ENCODE data around the gene ADAM33.

The ADAM33 gene

DNA sequence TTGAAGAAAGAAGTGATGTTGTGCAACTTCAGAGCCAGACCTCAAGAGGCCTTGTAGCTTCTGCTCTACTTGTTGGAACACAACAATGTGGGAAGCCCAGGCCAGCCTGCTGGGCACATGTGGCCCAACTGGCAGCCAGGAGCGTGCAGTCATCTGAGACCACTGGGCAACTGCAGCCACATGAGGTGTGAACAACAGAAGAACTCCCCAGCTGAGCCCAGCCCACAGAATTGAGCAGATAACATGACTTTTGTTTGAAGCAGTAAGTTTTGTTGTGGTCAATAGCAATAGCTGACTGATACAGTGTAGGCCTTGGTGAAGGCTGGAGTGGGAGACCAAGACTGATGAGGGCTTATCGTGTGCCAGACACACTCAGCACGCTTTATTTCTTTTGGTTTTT is 8.6 kb upstream of the ADAM33 start:
- Histone ChIP-seq H3K4me3 (no peak overlapping the region), H3K36me3 (replicated peaks) (no peaks in the 10 kb centered on the region), H3K4me1 (no peaks in the 10 kb centered on the region), H3K9me3 (no peaks in the 10 kb centered on the region), H3K27me3 (ENCODE audit: low read depth) (no peaks in the 10 kb centered on the region)
- DNase-seq (ENCODE audit: low spot score in 2 of 2): no peak
- in situ Hi-C loops (cut with MboI; ENCODE audit: low sequenced_read_pairs): no loop called here

DNA sequence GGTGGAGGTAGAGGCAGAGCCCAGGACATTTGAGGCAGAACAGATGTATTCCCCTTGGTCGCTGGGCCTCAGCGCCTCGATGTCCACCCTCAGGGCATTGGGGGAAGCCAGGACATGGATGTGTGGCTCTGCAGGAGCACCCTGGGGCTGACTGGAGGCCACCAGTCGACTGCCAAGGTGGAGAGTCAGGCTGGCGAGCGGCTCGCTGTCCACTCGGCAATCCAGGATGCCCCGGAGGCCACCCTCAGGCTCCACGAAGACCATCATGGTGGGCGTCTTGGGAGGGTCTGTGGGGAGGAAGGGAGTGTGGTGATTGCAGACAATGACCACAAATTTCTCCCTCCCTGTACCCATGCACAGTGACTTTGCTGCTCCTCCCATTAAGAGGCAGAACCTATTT is 8.2 kb upstream of the ADAM33 start:
- in situ Hi-C loops (cut with MboI; ENCODE audit: low sequenced_read_pairs): no loop called here
- H3K4me3 ChIP-seq: no peak overlapping the region
- H3K27me3 ChIP-seq (ENCODE audit: low read depth): no peaks in the 10 kb centered on the region
- H3K4me1 ChIP-seq: peaks cover under 1% of the 10 kb centered on the region
- H3K36me3 ChIP-seq (replicated peaks): no peaks in the 10 kb centered on the region
- DNase-seq (ENCODE audit: low spot score in 2 of 2): no peak
- no peaks in the 10 kb centered on the region for H3K9me3 ChIP-seq

DNA sequence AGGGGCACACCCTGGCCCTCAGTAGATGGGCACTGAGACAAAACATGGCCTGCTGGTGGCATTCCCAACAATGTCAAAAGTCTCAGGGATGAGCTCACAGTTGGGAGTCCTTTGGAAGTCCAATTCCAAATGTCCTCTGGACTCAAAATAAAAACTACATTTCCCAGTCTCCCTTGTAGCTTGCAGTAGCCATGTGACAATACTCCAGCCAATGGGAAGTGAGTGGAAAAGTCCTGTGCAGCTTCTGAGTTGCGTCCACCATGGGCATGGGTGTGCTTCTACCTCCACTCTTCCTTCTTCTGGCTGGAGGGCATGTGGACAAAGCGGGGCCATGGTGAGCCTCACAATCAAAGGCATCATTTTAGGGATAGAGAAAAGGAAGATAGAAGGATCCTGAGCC is 5.8 kb upstream of the ADAM33 start:
- Histone ChIP-seq H3K4me1 (peaks cover 13% of the 10 kb centered on the region), H3K36me3 (replicated peaks) (no peaks in the 10 kb centered on the region), H3K4me3 (no peak overlapping the region), H3K9me3 (no peaks in the 10 kb centered on the region), H3K27me3 (ENCODE audit: low read depth) (no peaks in the 10 kb centered on the region)
- DNase-seq (ENCODE audit: low spot score in 2 of 2): peak; percentile 32 to 51
- in situ Hi-C loops (cut with MboI; ENCODE audit: low sequenced_read_pairs): no loop called here

DNA sequence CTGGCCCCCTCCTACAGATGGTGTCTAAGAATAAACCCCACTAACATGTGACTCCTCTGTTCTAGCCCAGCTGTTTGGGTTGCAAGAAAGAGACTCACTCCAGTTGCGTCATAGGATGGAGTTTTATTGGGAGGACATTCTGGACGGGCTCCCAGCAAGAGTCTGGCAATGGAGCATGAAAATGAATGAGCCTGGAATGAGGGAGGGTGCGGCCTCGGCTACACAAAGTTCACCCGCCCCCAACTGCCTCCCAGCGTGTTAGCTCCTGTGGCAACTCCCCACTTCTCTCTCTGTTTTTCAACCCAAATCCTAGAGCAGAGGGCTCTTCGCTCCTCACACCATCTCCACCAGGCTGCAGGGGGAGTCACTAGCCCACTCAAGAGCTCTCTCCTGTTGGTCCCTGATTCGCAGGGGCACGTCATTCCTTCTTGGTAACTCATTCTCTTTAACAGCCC is 5.1 kb upstream of the ADAM33 start:
- no peaks in the 10 kb centered on the region for H3K27me3 ChIP-seq (ENCODE audit: low read depth)
- no peaks in the 10 kb centered on the region for H3K36me3 ChIP-seq (replicated peaks)
- H3K4me1 ChIP-seq: peaks cover 13% of the 10 kb centered on the region
- no peak for DNase-seq (ENCODE audit: low spot score in 2 of 2)
- no peak overlapping the region for H3K4me3 ChIP-seq
- in situ Hi-C loops (cut with MboI; ENCODE audit: low sequenced_read_pairs): no loop called here
- H3K9me3 ChIP-seq: no peaks in the 10 kb centered on the region

DNA sequence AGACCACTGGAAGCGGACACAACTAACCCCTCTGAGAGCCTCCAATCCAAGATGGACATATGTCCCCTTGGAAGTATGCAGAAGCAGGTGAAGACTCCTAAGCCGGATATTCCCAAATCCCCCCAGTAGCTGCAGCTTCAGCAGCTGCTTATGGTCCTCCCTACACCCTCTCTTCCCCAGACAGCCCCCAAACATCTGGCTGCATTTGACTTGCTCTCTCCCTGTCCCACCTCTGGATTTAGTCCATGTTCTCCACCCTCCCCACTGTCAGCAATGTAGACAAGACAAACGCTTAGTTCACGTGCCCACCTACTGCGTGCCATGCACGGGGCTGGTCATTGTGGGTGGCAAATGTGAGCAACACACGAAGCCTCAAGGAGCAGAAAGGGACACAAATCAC is 4.6 kb upstream of the ADAM33 start:
- in situ Hi-C loops (cut with MboI; ENCODE audit: low sequenced_read_pairs): no loop called here

DNA sequence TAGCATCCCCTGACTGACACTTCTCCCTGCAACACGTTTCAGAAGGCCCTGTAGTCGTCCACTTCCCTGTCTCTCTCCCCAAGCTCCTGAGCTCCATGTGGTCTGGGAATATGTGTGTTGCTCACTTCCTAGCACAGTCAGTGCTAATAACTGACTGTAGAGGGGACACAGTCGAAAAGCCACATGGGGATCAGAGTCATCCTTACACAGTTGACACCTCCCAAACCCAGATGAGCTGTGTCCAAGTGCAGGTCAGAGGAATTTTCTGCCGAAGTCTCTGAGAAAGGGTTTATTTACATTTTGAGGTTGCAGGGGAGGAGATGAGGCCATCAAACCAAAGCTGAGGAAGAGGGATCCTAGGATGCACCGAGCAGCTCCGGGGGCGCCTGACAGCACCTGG is 3.5 kb upstream of the ADAM33 start:
- in situ Hi-C loops (cut with MboI; ENCODE audit: low sequenced_read_pairs): no loop called here
- Histone ChIP-seq H3K4me1 (peaks cover 13% of the 10 kb centered on the region), H3K36me3 (replicated peaks) (no peaks in the 10 kb centered on the region), H3K9me3 (no peaks in the 10 kb centered on the region), H3K4me3 (no peak overlapping the region), H3K27me3 (ENCODE audit: low read depth) (no peaks in the 10 kb centered on the region)
- no peak for DNase-seq (ENCODE audit: low spot score in 2 of 2)

More for the DNA sequence above, 4.6 kb upstream of the ADAM33 start:
- Histone ChIP-seq H3K4me3 (no peak overlapping the region), H3K9me3 (no peaks in the 10 kb centered on the region), H3K4me1 (peaks cover 13% of the 10 kb centered on the region), H3K27me3 (ENCODE audit: low read depth) (no peaks in the 10 kb centered on the region), H3K36me3 (replicated peaks) (no peaks in the 10 kb centered on the region)
- no peak for DNase-seq (ENCODE audit: low spot score in 2 of 2)

DNA sequence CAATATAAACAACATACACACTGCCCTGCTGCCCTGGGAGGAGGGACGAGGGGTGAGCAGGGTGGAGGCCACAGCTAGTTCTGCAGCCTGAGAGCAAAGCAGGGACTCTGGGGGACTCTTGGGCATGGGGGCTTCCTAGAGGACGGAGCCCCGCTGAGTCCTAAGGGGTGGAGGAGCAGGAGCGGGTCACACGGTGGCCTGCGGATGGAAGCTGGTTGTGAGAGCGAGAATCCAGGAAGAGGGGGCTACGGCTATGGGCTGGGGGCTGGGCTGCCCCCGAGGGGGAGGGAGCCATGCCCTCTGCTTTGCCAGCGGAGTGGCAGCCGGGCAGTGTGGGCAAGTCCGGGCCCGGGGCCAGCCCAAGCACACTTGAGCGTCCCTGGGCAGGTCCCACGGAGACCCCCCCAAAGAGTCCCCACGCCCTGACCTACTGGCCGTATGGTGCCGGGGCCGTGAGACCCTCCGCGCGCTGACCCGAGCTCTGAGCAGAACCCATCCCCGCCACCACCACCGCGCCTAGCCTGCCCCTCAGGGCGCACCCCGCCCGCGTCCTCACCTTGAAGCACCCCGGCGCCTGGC is 369 bp downstream of the ADAM33 start:
- Histone ChIP-seq H3K9me3 (no peaks in the 10 kb centered on the region), H3K4me3 (no peak overlapping the region), H3K4me1 (peaks cover 13% of the 10 kb centered on the region), H3K36me3 (replicated peaks) (no peaks in the 10 kb centered on the region), H3K27me3 (ENCODE audit: low read depth) (no peaks in the 10 kb centered on the region)
- no peak for DNase-seq (ENCODE audit: low spot score in 2 of 2)
- in situ Hi-C loops (cut with MboI; ENCODE audit: low sequenced_read_pairs): no loop called here

DNA sequence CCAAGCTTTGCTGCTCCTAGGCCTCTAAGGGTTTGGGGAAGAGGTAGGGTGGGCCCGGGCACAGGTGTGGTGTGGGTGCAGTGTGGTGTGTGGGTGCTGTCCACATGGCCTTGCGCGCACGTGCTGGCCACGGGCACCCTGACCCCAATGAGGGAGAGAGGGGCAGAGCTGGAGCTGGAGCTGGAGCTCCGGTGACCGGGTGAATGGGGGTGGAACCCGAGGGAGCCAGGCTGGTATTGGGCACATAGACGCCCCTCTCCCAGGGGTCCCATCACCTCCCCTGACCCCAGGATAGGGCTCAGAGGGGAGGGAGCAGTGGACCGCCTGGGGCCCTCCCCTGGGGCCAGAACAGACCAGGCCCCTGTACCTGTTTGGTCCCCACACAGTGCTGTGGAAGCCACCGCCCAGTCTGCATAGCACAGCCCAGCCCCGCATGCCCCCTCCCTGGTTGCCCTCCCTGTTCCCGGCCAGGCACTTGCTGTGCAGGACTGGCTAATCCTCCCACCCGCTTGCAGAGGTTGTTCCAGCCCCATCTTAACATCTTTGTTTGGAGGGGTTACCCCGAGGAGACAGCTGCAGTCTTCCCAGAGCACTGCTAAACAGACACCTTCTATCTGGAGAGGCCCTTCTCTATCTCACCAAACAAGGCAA is 984 bp downstream of the ADAM33 start:
- Histone ChIP-seq H3K4me3 (no peak overlapping the region), H3K36me3 (replicated peaks) (no peaks in the 10 kb centered on the region), H3K27me3 (ENCODE audit: low read depth) (peaks cover 4% of the 10 kb centered on the region; the same call in 1 of the 2 replicates), H3K4me1 (peaks cover 13% of the 10 kb centered on the region), H3K9me3 (no peaks in the 10 kb centered on the region)
- no peak for DNase-seq (ENCODE audit: low spot score in 2 of 2)
- in situ Hi-C loops (cut with MboI; ENCODE audit: low sequenced_read_pairs): no loop called here

DNA sequence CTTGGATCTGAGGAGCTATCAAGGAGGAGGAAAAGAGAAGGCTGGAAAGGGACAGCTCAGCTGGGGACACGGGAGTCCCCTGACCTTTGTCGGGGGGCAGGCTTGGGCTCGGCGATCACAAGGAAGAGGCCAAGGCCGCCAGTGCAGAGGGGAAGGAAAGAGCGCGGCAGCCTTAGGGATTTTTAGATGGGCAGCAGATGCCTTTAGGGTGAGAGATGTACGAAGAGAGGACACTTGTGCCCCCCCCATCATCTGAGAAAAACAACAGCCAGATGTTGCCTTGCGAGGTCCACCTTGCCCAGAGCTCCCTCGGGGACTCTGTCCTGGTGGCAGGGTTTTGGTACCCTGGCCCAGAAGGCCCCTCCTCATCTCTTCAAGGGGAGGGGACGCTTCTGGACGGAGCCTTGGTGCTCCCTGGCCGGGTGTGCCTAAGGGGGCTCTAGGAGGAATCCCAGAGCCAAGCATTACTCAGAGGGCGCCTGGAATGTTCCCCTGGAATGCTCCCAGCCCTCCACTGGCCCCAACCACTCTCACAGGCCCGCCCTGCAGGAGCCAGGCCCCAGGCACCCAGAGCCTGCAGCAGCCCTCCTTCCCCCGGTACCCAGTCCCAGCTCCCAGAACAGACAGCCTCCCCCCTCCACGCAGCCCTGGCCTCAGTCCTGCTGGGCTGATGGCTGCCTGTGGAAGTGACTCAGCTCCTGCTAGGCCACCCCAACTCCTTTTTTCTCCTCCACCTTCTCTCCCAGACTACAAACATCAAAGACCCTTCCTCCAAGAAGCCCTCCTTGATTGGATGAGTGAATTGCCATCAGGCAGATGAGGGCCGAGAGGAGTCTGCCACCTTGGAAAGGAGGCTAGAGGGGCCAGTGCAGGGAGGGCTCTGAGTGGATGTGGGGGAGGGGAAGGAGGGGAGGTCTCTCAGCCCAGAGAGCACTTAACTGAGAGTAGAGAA is 1.8 kb downstream of the ADAM33 start:
- peaks cover 12% of the 10 kb centered on the region for H3K27me3 ChIP-seq (ENCODE audit: low read depth)
- H3K9me3 ChIP-seq: no peaks in the 10 kb centered on the region
- H3K4me3 ChIP-seq: no peak overlapping the region
- in situ Hi-C loops (cut with MboI; ENCODE audit: low sequenced_read_pairs): loop anchor here (5.0 kb wide), 1 partner anchor 32 kb away; the partner anchor contains the start of gene SIGLEC1
- H3K36me3 ChIP-seq (replicated peaks): no peaks in the 10 kb centered on the region
- DNase-seq (ENCODE audit: low spot score in 2 of 2): no peak
- peaks cover 13% of the 10 kb centered on the region for H3K4me1 ChIP-seq

DNA sequence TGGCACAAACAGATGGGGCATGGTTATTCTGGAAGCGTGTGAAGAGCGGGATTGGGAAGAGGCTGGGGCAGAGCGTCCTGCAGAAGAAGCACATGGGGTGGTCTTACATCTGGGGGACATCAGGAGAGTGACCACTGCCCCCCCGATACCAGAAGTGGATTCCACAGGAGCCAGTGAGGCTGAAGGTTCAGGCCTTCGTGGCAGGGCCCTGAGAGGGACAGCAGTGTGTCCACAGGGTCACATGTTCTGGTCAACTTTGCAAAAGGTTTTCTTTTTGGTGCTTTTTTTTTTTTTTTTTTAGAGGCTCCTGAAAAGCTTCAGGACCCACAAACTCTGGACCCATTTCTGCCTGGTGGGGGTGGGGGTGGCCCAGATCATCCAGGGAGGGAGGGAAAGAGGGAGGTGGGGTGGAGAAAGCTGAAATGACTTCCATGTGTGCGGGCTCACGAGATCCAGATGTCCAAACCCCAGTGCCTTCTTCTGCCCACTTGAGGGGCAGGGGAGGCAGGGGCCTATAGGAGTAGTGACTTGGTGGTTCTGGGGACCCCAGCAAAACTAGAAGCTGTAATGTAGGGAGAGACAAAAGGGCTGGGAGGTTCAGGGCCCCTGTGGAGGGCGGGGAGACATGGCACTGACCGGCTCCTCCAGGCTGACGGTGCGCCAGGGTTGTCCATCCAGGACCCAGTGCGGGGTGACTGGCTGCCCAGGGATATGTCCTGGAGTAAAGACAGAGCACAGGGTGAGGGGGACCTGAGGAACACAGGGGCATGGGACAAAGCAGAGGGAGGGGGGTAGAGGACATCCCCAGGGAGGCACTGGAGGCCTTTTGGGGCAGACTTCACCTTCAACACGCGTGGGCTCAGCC is 2.7 kb downstream of the ADAM33 start:
- peaks cover 3% of the 10 kb centered on the region for H3K4me1 ChIP-seq
- no peak overlapping the region for H3K4me3 ChIP-seq
- no peaks in the 10 kb centered on the region for H3K9me3 ChIP-seq
- in situ Hi-C loops (cut with MboI; ENCODE audit: low sequenced_read_pairs): loop anchor here (5.0 kb wide), 1 partner anchor 33 kb away; the partner anchor contains the start of gene SIGLEC1
- DNase-seq (ENCODE audit: low spot score in 2 of 2): no peak
- H3K36me3 ChIP-seq (replicated peaks): no peaks in the 10 kb centered on the region
- peaks cover 21% of the 10 kb centered on the region for H3K27me3 ChIP-seq (ENCODE audit: low read depth)

DNA sequence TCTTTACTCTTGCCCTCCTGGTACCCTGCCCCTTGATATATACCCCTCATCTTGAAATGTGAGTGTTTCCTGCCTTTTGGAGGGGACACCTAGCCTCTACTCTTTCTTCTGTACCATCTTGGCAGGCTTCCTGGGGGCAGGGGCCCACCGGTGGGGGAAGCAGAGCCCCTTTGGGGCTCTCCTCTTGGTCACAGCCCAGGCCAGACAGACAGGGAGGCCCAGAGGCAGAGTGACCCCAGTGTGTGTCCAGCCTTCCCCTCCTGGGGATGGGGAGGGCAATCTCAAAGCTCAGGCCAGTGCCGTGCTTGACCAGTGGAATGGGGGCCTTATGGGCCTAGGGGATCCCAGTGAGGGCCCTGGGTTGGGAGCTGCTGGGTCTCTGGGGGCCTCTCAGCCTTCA is 3.6 kb downstream of the ADAM33 start:
- Histone ChIP-seq H3K9me3 (no peaks in the 10 kb centered on the region), H3K4me1 (no peaks in the 10 kb centered on the region), H3K36me3 (replicated peaks) (no peaks in the 10 kb centered on the region), H3K27me3 (ENCODE audit: low read depth) (peaks cover 28% of the 10 kb centered on the region), H3K4me3 (no peak overlapping the region)
- DNase-seq (ENCODE audit: low spot score in 2 of 2): no peak
- in situ Hi-C loops (cut with MboI; ENCODE audit: low sequenced_read_pairs): loop anchor here (5.0 kb wide), 1 partner anchor 34 kb away; the partner anchor contains the start of gene SIGLEC1

DNA sequence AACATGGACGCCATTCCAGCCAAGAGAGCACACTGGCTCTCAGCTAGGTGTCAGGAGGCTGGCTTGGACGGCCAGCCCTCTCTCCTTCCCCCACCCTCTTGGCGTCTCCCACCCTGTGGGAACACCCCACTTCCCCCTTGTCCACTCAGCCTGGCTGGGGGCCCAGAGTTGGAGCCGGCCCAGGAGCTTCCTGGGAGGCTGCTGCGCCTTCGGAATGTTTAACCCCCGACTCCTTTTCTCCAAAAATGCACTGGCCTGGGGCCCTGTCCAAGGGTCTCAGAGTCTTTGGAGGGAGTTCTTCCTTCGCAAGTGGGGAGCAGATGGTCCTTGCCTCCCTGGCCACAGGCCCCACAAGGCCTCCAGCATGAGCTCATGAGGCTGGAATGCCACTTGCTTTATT is 4.1 kb downstream of the ADAM33 start:
- Histone ChIP-seq H3K36me3 (replicated peaks) (no peaks in the 10 kb centered on the region), H3K27me3 (ENCODE audit: low read depth) (peaks cover 33% of the 10 kb centered on the region), H3K4me1 (no peaks in the 10 kb centered on the region), H3K4me3 (no peak overlapping the region), H3K9me3 (no peaks in the 10 kb centered on the region)
- in situ Hi-C loops (cut with MboI; ENCODE audit: low sequenced_read_pairs): loop anchor here (5.0 kb wide), 1 partner anchor 35 kb away; the partner anchor contains the start of gene SIGLEC1
- no peak for DNase-seq (ENCODE audit: low spot score in 2 of 2)

All from HAP-1 (cell line).